Fibroblast of the conjunctiva (primary cell): ENCODE results near the gene HPN.

Experiments
- DNase-seq: peaks from one replicate; pipeline ENCODE4 v3.0.0-alpha.2; 2010; ENCODE audit warnings: low read depth

HPN gene

GRCh38 chr19:35105411-35106290, 64.1 kb downstream of the HPN start:
- no peak for DNase-seq

- no peak for DNase-seq
These were observed 64.7 kb downstream of the HPN start for GRCh38 chr19:35106291-35106583.

GRCh38 chr19:35106898-35107541, 65.5 kb downstream of the HPN start:
- no peak for DNase-seq

DNA sequence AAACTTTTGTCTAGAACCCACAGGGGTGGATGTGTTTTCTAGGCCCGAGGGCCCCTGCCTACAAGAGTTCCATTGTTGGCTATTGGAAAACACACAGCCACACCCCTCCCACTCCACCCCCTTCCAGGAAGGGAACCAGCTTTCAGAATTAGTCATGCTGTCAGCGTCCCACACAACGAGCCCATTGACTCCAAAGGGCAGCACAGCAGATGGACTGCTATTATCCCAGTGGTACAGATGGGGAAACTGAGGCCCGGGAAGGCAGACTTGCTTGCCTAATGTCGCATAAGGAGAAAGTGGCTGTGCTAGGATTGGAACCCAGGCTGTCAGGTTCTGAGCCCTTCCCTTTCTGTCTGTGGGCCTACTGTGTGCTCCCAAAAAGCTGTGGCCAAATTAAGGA, 66.0 kb downstream of the HPN start:
- no peak for DNase-seq

DNA sequence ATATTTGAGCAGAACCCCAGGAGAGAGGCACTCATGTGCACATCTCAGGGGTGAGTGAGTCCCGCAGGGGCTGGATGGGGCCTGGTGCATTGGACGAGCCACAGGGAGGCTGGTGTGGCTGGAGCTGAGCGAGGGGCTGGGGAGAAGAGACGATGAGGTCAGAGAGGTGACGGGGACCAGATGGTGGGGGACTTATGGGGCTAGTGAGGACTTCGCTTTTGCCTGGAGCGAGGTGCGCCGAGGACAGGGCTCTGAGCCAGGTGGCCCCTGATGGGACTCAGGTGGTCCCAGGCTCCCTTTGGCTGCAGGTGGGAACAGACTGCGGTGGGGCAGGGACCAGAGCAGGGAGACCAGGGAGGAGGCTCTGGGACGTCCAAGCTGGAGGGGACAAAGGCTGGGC, 67.2 kb downstream of the HPN start:
- DNase-seq: no peak

GRCh38 chr19:35109395-35110112, 68.0 kb downstream of the HPN start:
- DNase-seq: no peak

- no peak for DNase-seq
These were observed 69.5 kb downstream of the HPN start for GRCh38 chr19:35110974-35111373.

- no peak for DNase-seq
These were observed 71.6 kb downstream of the HPN start for GRCh38 chr19:35112995-35113688.

DNA sequence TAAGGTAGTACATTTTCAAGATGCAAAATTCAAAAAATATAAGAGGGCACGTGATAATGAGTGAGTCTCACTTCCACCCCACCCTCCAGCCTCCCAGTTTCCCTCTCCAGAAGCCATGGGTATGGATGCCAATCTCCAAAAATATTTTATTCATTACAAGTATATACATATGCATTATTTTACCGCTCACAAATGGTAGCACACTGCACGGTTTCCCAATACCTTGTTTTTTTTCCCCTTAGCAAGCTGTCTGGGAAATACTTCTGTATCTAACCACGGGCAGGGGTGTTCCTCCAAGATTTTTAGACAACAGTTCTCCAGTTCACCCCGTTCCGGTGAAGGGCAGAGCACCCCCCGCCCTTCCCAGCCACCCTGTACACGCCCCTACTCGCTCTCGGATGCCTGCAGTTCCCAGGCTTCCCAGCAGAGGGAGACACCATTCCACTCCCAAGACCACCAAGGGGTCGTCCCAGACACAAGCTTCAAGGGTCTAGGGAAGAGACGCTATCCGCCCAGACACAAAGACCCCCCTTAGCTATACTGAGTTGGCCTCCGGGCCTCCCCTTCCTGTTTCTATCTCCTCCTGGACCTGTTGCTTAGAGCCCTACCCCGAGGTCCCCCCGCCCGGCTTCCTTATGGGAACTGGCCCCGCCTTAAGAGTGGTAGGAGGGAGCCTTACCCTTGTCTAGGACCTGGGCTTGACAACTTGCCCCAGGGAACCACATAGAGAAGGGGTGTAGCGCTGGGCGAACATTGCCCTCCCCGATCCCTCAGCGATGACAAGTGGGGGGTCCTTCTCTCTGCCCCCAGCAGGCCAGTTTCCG, 73.0 kb downstream of the HPN start:
- no peak for DNase-seq

DNA sequence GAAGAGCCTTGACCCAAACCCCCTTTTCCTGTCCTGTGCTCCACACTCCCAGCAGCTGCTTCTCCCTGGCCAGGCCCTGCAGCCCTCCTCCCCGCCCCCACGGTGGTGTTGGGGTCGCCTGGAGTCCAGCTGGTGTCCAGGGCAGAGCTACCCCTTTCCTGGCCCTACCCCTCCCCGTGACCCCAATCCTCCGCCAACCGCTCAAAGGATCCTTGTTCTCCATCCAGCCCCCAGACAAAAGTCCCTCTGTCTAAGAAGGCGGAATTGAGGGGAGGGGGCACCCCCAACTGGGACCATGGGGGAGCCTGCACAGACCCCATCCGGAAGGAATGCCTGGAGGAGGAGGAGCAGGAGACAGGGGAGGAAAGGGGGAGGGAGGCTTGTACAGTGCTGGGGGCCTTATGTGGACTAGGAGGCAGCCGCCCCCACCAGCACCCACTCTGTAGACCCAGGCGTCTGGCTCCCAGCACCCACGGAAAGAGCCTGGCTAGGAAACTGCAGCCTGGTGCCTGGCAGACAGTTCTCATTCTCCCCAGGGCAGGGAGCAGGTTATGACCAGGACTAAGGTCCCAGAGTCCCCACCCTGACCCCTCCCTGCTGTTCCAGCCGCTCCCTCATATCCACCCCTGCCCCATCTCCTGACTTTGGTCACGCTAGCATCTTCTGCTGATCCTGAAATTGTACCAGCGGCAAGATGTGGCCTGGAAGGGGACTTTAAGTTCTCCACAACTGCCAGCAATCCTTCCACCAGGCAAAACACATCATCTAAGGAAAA, 73.8 kb downstream of the HPN start, which contains the start of gene FXYD3:
TSS of gene FXYD3 (plus strand) at position 647 of the 775 bp plus-strand sequence. CDS start 3,554 bp downstream, outside the sequence.
- no peak for DNase-seq
